Neural crest cell (in vitro differentiated cells): Measurements from ENCODE around the gene DBNL. TPM values are rescaled to one million over a fixed set of nuclear protein-coding genes. Genes with fewer than 3 reads are reported as not detected.

ENCODE experiments used
- DNase-seq: peaks from one replicate; pipeline ENCODE4 v3.0.0; 2021; ENCODE audit warnings: low read depth, mixed read lengths, low spot score
- H3K27ac Mint-ChIP-seq: one replicate; pipeline ENCODE4 v1.8.0; 2021; ENCODE audit warnings: mild to moderate bottlenecking, mixed read lengths; ENCODE audit not compliant: unreplicated experiment
- H3K27me3 Mint-ChIP-seq: 2 replicates; pipeline ENCODE4 v1.8.0; 2021; ENCODE audit warnings: low read depth, mild to moderate bottlenecking, mixed read lengths
- H3K36me3 Mint-ChIP-seq: 2 replicates; pipeline ENCODE4 v1.8.0; 2021; ENCODE audit warnings: low read depth, mild to moderate bottlenecking, mixed read lengths
- H3K4me1 Mint-ChIP-seq: 2 replicates; pipeline ENCODE4 v1.8.0; 2021; ENCODE audit warnings: mixed read lengths
- H3K4me3 Mint-ChIP-seq: one replicate; pipeline ENCODE4 v1.8.0; 2021; ENCODE audit warnings: mild to moderate bottlenecking, mixed read lengths
- H3K9me3 Mint-ChIP-seq: 2 replicates; pipeline ENCODE4 v1.8.0; 2021; ENCODE audit warnings: mixed read lengths
- microRNA-seq: library from miRNA; unstranded; fragments of <30 nt; microRNA quantifications from one replicate; pipeline ENCODE4, GENCODE V29; 2020
- total RNA-seq: library from RNA; stranded (reverse); gene quantifications from 2 replicates; pipeline ENCODE4 v1.2.1, GENCODE V29; 2021
- TF ChIP-seq, protein P1 (sequence below): fragments of 200-600 bp; sonication (generic); conservative IDR thresholded peaks from 2 replicates; pipeline ENCODE4 v1.5.0; 2021; ENCODE audit warnings: antibody characterized with exemption, mild to moderate bottlenecking

The DBNL gene
- total RNA-seq, 1 donor from 2014 or later: 74.6 TPM

DNA sequence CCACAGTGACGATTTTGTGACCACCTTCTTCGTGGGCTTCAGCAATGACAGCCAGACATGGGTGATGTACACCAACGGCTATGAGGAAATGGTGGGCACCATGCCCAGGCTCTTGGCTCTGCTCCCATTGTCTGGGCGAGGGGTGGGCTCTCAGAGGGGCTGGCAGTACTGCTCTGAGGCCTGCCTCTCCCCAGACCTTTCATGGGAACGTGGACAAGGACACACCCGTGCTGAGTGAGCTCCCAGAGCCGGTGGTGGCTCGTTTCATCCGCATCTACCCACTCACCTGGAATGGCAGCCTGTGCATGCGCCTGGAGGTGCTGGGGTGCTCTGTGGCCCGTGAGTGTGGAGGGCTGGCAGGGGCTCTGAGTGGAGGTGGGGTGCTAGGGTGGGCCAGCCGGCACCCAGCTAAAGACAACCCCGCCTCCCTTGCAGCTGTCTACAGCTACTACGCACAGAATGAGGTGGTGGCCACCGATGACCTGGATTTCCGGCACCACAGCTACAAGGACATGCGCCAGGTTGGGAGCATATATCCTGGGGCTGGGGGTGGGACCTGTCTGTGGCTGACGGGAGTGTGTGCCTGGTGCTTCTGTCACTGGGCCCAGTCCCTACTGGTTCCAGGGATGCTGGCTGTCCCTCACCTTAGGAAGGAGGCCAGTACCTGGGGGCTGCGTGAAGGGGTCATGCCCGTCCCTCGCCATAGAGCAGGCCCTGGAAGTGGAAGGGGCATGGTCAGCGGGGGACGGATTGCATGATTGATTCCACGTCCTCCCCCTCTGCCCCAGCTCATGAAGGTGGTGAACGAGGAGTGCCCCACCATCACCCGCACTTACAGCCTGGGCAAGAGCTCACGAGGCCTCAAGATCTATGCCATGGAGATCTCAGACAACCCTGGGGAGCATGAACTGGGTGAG lies 66.5 kb downstream of the DBNL start:
- peaks cover 12% of the 10 kb centered on the region for H3K36me3 Mint-ChIP-seq
- H3K9me3 Mint-ChIP-seq: no peaks in the 10 kb centered on the region
- TF ChIP-seq, protein P1, sequence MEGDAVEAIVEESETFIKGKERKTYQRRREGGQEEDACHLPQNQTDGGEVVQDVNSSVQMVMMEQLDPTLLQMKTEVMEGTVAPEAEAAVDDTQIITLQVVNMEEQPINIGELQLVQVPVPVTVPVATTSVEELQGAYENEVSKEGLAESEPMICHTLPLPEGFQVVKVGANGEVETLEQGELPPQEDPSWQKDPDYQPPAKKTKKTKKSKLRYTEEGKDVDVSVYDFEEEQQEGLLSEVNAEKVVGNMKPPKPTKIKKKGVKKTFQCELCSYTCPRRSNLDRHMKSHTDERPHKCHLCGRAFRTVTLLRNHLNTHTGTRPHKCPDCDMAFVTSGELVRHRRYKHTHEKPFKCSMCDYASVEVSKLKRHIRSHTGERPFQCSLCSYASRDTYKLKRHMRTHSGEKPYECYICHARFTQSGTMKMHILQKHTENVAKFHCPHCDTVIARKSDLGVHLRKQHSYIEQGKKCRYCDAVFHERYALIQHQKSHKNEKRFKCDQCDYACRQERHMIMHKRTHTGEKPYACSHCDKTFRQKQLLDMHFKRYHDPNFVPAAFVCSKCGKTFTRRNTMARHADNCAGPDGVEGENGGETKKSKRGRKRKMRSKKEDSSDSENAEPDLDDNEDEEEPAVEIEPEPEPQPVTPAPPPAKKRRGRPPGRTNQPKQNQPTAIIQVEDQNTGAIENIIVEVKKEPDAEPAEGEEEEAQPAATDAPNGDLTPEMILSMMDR: no peak
- peak overlapping the region; percentile 12 for H3K4me3 Mint-ChIP-seq
- no peak for DNase-seq
- H3K27ac Mint-ChIP-seq: no peak overlapping the region
- no peaks in the 10 kb centered on the region for H3K27me3 Mint-ChIP-seq
- H3K4me1 Mint-ChIP-seq: peaks cover 4% of the 10 kb centered on the region

Small RNA genes within 50 kb of the gene (microRNA-seq; reads per million reads assigned to microRNA genes)
- gene MIR6837: not detected
- gene MIR6838: 3.0 reads per million

Other genes starting within 250 kb of the DBNL start
- gene MRPS24, start 175.2 kb upstream of the DBNL start, total RNA-seq: 109 TPM in 2 replicates
- 27.9 and 30.0 TPM in 2 replicates for gene URGCP, start 138.1 kb upstream of the DBNL start, total RNA-seq
- gene UBE2D4, start 118.3 kb upstream of the DBNL start, total RNA-seq: 14.1 and 15.6 TPM in 2 replicates
- gene SPDYE1, start 46.8 kb upstream of the DBNL start, total RNA-seq: not detected in 2 replicates
- gene PGAM2, start 20.9 kb downstream of the DBNL start, total RNA-seq: 1.8 and 2.4 TPM in 2 replicates
- gene POLM, start 37.8 kb downstream of the DBNL start, total RNA-seq: 21.5 and 26.0 TPM in 2 replicates
- gene AEBP1, start 59.6 kb downstream of the DBNL start, total RNA-seq: 70.5 and 72.6 TPM in 2 replicates
- 159 and 167 TPM in 2 replicates for gene POLD2, start 78.8 kb downstream of the DBNL start, total RNA-seq
- not detected in 2 replicates for gene MYL7, start 96.6 kb downstream of the DBNL start, total RNA-seq
- gene GCK, start 144.7 kb downstream of the DBNL start, total RNA-seq: 0.42 and 0.52 TPM in 2 replicates
- gene YKT6, start 156.3 kb downstream of the DBNL start, total RNA-seq: 95.9 and 97.4 TPM in 2 replicates